GM23338 (cell line): Measurements from ENCODE around the gene ZFP36L1. TPM values are rescaled to one million over a fixed set of nuclear protein-coding genes. Genes with fewer than 3 reads are reported as not detected.

Experiments
- ATAC-seq: fragments of 200-7000 bp; cut with Tn5 transposase; 3 replicates; pipeline ENCODE4 v1.9.1; 2020
- DNase-seq: peaks from one replicate; pipeline ENCODE4 v3.0.0-alpha.2; 2015; ENCODE audit warnings: low spot score
- H2AFZ ChIP-seq: fragments of 200-600 bp; sonication (generic); 2 replicates; pipeline ENCODE4 v1.8.0; 2016; ENCODE audit warnings: antibody characterized with exemption, mild to moderate bottlenecking, moderate library complexity
- H3F3A ChIP-seq: fragments of 200-600 bp; sonication (generic); replicated peaks from 2 replicates; pipeline ENCODE4 v1.8.0; 2017; ENCODE audit warnings: antibody characterized with exemption, mixed run types, low read depth
- H3K27ac ChIP-seq: fragments of 200-600 bp; sonication (generic); 2 replicates; pipeline ENCODE4 v1.6.1; 2016; ENCODE audit warnings: low read depth
- H3K27me3 ChIP-seq: fragments of 200-600 bp; sonication (generic); 2 replicates; pipeline ENCODE4 v1.8.0; 2016; ENCODE audit warnings: mild to moderate bottlenecking, mixed run types, moderate library complexity; ENCODE audit not compliant: insufficient read depth
- H3K36me3 ChIP-seq: fragments of 200-600 bp; sonication (generic); 2 replicates; pipeline ENCODE4 v1.8.0; 2016; ENCODE audit warnings: mild to moderate bottlenecking; ENCODE audit not compliant: insufficient read depth
- H3K4me1 ChIP-seq: fragments of 200-600 bp; sonication (generic); 2 replicates; pipeline ENCODE4 v1.8.0; 2016; ENCODE audit warnings: mild to moderate bottlenecking, moderate library complexity; ENCODE audit not compliant: insufficient read depth
- H3K4me2 ChIP-seq: fragments of 200-600 bp; sonication (generic); 2 replicates; pipeline ENCODE4 v1.7.1; 2017; ENCODE audit warnings: mixed run types
- H3K4me3 ChIP-seq: fragments of 200-600 bp; sonication (generic); 2 replicates; pipeline ENCODE4 v1.6.1; 2016; ENCODE audit warnings: mixed run types
- H3K79me2 ChIP-seq: fragments of 200-600 bp; sonication (generic); replicated peaks from 2 replicates; pipeline ENCODE4 v1.8.0; 2017; ENCODE audit warnings: mild to moderate bottlenecking; ENCODE audit not compliant: insufficient read depth
- H3K9me2 ChIP-seq: fragments of 200-600 bp; sonication (generic); 2 replicates; pipeline ENCODE4 v1.8.0; 2017; ENCODE audit not compliant: insufficient read depth
- H4K20me1 ChIP-seq: fragments of 200-600 bp; sonication (generic); replicated peaks from 2 replicates; pipeline ENCODE4 v1.8.0; 2017; ENCODE audit warnings: mild to moderate bottlenecking; ENCODE audit not compliant: insufficient read depth
- H3K27ac Mint-ChIP-seq: 2 replicates; pipeline ENCODE4 v1.8.0; 2020; ENCODE audit warnings: inconsistent platforms, mild to moderate bottlenecking, moderate library complexity, mixed read lengths
- H3K27me3 Mint-ChIP-seq: 3 replicates; pipeline ENCODE4 v1.8.0; 2022; ENCODE audit warnings: low read depth, mild to moderate bottlenecking, moderate library complexity, mixed read lengths, inconsistent platforms; ENCODE audit not compliant: insufficient read depth, poor library complexity
- H3K36me3 Mint-ChIP-seq: 3 replicates; pipeline ENCODE4 v1.8.0; 2021; ENCODE audit warnings: low read depth, mild to moderate bottlenecking, inconsistent platforms, moderate library complexity, mixed read lengths
- H3K4me1 Mint-ChIP-seq: 3 replicates; pipeline ENCODE4 v1.8.0; 2020; ENCODE audit warnings: mild to moderate bottlenecking, inconsistent platforms, mixed read lengths
- H3K4me3 Mint-ChIP-seq: 3 replicates; pipeline ENCODE4 v1.8.0; 2021; ENCODE audit warnings: moderate library complexity, mild to moderate bottlenecking, inconsistent platforms, mixed read lengths
- H3K9me3 Mint-ChIP-seq: 3 replicates; pipeline ENCODE4 v1.8.0; 2020; ENCODE audit warnings: moderate library complexity, mild to moderate bottlenecking, inconsistent platforms, mixed read lengths
- CREB1 ChIP-seq: fragments of 250-450 bp; sonication (Bioruptor Pico); IDR thresholded peaks from 2 replicates; pipeline ENCODE4 v1.5.0; 2020; ENCODE audit warnings: low read depth, mild to moderate bottlenecking, moderate library complexity
- CTCF ChIP-seq, 2 experiments: fragments of 200-600 bp in 1 of 2; sonication (generic) in 1 of 2; conservative IDR thresholded peaks; 2 replicates each; pipeline versions ENCODE4 v1.5.1 to v1.6.1; 2016 to 2017; ENCODE audit warnings: antibody characterized with exemption in 2 of 2, low read depth in 2 of 2, mild to moderate bottlenecking in 2 of 2, moderate library complexity in 1 of 2
- ETS1 ChIP-seq: IDR thresholded peaks from 2 replicates; pipeline ENCODE4 v1.6.1; 2016; ENCODE audit warnings: antibody characterized with exemption
- EZH2 ChIP-seq: fragments of 200-600 bp; sonication (generic); IDR thresholded peaks from one replicate; pipeline ENCODE4 v1.8.0; 2017; ENCODE audit warnings: antibody characterized with exemption, mild to moderate bottlenecking, low read depth; ENCODE audit not compliant: unreplicated experiment
- EZH2phosphoT487 ChIP-seq: fragments of 200-600 bp; sonication (generic); IDR thresholded peaks from one replicate; pipeline ENCODE4 v1.8.1; 2018; ENCODE audit warnings: antibody characterized with exemption; ENCODE audit not compliant: unreplicated experiment
- JUNB ChIP-seq: IDR thresholded peaks from one replicate; pipeline ENCODE4 v1.6.1; 2016; ENCODE audit warnings: antibody characterized with exemption; ENCODE audit not compliant: unreplicated experiment
- NANOG ChIP-seq: IDR thresholded peaks from 2 replicates; pipeline ENCODE4 v1.6.1; 2016; ENCODE audit warnings: antibody characterized with exemption, borderline replicate concordance
- POLR2AphosphoS5 ChIP-seq: IDR thresholded peaks from 2 replicates; pipeline ENCODE4 v1.6.1; 2016; ENCODE audit warnings: antibody characterized with exemption, low read depth
- REST ChIP-seq: IDR thresholded peaks from one replicate; pipeline ENCODE4 v1.6.1; 2018; ENCODE audit warnings: antibody characterized with exemption; ENCODE audit not compliant: unreplicated experiment
- STAT1 ChIP-seq: IDR thresholded peaks from one replicate; pipeline ENCODE4 v1.6.1; 2016; ENCODE audit warnings: antibody characterized with exemption; ENCODE audit not compliant: unreplicated experiment
- ZNF114 ChIP-seq: fragments of 250-450 bp; sonication (Bioruptor Pico); IDR thresholded peaks from 2 replicates; pipeline ENCODE4 v1.5.0; 2020; ENCODE audit warnings: mild to moderate bottlenecking, moderate library complexity
- ZNF331 ChIP-seq: fragments of 250-450 bp; sonication (Bioruptor Pico); IDR thresholded peaks from 2 replicates; pipeline ENCODE4 v1.5.0; 2020; ENCODE audit warnings: low read depth, mild to moderate bottlenecking, moderate library complexity
- ZNF462 ChIP-seq: fragments of 250-450 bp; sonication (Bioruptor Pico); IDR thresholded peaks from 2 replicates; pipeline ENCODE4 v1.5.0; 2020; ENCODE audit warnings: mild to moderate bottlenecking, moderate library complexity
- polyA plus RNA-seq: library from polyadenylated mRNA; unstranded; fragments of >200 nt; fragmentation: Nextera tagmentation; extraction: Ambion mirVana; gene quantifications from 2 replicates; pipeline ENCODE4 v1.2.1, GENCODE V29; 2016
- total RNA-seq: library from RNA; depleted of rRNA; stranded (reverse); fragments of >200 nt; shearing (Covaris generic); gene quantifications from 2 replicates; pipeline ENCODE4 v1.2.3, GENCODE V29; 2014

Gene ZFP36L1
- total and polyA plus RNA-seq, 2 experiments from 2014 or later: 148 to 382 TPM

GRCh38 chr14:68836082-68836481, 43.2 kb upstream of the ZFP36L1 start:
- H3K9me2 ChIP-seq: no peaks in the 10 kb centered on the region
- no peak overlapping the region for H3K4me2 ChIP-seq
- TF ChIP-seq ETS1: no peak
- no peak for TF ChIP-seq POLR2AphosphoS5
- TF ChIP-seq JUNB: no peak
- TF ChIP-seq ZNF331 (CRISPR knock-in tag): no peak
- no peak for TF ChIP-seq CREB1 (CRISPR knock-in tag)
- TF ChIP-seq STAT1: no peak
- TF ChIP-seq CTCF (conservative IDR thresholded peaks at IDR 0.05; ENCODE audit: low read depth in 2 of 2): no peak
- no peak for TF ChIP-seq REST
- no peak for TF ChIP-seq EZH2phosphoT487
- TF ChIP-seq NANOG: no peak
- TF ChIP-seq ZNF114 (CRISPR knock-in tag): no peak
- no peak for TF ChIP-seq EZH2
- no peak for TF ChIP-seq ZNF462 (CRISPR knock-in tag)
- H3K27ac ChIP-seq: no peak overlapping the region
- Mint-ChIP-seq H3K27ac (no peak overlapping the region), H3K4me1 (no peaks in the 10 kb centered on the region), H3K4me3 (no peak overlapping the region), H3K9me3 (peaks cover 34% of the 10 kb centered on the region), H3K36me3 (peaks cover 9% of the 10 kb centered on the region; the same call in 2 of the 3 replicates), H3K27me3 (peaks cover 5% of the 10 kb centered on the region)
- no peaks in the 10 kb centered on the region for H3K4me1 ChIP-seq
- H3K4me3 ChIP-seq: no peak overlapping the region
- no peak for ATAC-seq
- H4K20me1 ChIP-seq: no peaks in the 10 kb centered on the region
- no peak overlapping the region for H2AFZ ChIP-seq
- no peaks in the 10 kb centered on the region for H3F3A ChIP-seq
- H3K36me3 ChIP-seq: no peaks in the 10 kb centered on the region
- H3K79me2 ChIP-seq: no peaks in the 10 kb centered on the region
- H3K27me3 ChIP-seq: no peaks in the 10 kb centered on the region
- no peak for DNase-seq
